ENCODE measurements around the gene OR2T5.
"Not testable (repeated sequence)": the region's sequence is repeated elsewhere in the genome, so short reads cannot be mapped to it uniquely, and the experiment has no call there.

Gene OR2T5, protein sequence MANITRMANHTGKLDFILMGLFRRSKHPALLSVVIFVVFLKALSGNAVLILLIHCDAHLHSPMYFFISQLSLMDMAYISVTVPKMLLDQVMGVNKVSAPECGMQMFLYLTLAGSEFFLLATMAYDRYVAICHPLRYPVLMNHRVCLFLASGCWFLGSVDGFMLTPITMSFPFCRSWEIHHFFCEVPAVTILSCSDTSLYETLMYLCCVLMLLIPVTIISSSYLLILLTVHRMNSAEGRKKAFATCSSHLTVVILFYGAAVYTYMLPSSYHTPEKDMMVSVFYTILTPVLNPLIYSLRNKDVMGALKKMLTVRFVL

GRCh38 chr1:248488289-248488688 is at the start of gene OR2T5:
Gene OR2T5, plus strand, starts transcription at chr1:248488589. Its CDS starts 0 bp downstream, at chr1:248488589.
- not testable (repeated sequence) for DNase-seq

- not testable (repeated sequence) for DNase-seq
These were observed 49.7 kb upstream of the OR2T5 start for GRCh38 chr1:248438668-248439067.

DNA sequence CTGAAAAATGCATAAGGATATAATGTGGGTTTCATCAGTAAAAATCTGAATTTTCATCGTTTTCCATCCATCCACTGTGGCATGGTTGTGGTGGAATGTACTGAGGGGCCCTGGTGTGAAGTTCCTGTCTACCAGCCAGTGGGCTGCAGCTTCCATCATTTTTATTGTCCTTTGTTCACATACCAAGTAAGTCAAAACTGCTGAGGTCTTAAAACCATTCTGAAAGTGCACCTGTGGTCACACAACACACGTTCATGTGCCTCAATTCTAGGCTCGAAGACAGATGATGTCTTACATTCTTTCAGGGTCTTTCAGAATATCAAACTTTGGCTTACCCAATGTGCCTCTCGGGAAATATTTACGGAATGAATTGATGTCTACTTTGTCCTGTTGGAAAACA is 49.1 kb upstream of the OR2T5 start:
- DNase-seq, result not testable (repeated sequence)

DNA sequence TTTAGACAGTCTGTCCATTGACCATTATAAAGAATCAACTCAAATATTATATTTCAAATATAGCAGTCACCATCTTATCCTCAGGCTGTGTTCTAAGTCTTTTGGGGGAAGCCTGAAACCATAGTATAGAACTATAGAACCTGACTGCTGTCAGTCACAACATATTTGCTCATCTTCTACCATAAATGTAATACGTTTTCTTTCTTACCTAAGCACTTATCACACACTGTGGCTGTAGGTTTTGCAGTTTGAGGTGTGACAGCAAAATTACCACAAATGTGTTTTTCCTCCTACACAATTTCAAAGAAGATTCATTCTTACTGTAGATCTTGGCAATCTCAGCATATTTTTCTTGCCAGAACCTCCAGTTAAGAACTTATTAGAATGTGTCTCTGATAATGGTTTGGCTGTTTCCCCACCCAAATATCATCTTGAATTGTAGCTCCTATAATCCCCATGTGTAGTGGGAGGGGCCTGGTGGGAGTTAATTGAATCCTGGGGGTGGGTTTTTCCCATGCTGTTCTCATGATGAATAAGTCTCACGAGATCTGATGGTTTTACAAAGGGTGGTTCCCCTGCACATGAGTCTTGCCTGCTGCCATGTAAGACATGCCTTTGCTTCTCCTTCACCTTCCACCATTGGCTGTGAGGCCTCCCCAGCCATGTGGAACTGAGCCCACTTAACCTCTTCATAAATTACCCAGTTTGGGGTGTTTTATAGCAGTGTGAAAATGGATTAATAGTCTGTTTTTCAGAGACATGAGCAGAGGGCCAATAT is 45.7 kb upstream of the OR2T5 start:
- DNase-seq, result not testable (repeated sequence)

DNA sequence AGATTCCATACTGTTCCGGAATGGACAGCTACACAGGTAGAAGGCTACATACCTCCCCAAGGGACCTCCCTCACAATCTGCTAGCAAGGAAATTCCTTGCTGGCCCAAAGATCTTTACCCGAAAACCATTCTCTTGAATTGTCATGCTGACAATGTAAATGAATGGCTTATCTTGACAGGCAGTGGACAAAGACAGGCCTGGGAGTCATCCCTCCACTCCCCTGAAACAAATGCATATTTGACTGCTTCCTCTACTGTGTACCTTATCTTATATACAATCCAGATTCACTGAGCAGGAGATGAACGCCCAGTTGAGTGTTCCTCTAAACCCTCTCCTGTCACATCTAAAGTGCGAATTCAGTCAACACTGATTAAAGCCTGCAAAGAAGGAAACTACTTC is 43.8 kb upstream of the OR2T5 start:
- not testable (repeated sequence) for DNase-seq

DNA sequence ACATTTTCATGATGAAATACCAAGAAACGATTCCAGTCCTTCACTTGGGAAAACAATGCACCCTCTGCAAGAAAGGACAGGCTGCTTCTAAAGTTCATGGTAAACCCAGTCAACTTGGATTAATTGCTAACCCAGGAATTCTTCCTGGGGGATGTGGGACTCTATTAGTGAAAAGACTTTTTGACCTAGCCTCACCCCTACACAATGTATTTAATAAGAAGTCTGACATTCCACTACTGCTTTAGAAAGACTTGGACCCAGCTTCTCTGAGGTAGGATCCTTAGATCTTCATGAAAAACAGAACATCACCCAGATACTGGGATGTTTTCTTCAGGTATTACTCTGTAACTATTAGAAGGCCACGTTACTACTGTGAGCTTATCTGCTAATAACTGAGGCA is 43.0 kb upstream of the OR2T5 start, which contains the start of gene OR2T2:
TSS of gene OR2T2 (plus strand) at position 239 of the 400 bp plus-strand sequence. CDS start 7,161 bp downstream, outside the sequence.
- not testable (repeated sequence) for DNase-seq

- DNase-seq, result not testable (repeated sequence)
These were observed 39.8 kb upstream of the OR2T5 start for GRCh38 chr1:248448409-248449074.

GRCh38 chr1:248449821-248450465 is 38.4 kb upstream of the OR2T5 start:
- DNase-seq, result not testable (repeated sequence)

DNA sequence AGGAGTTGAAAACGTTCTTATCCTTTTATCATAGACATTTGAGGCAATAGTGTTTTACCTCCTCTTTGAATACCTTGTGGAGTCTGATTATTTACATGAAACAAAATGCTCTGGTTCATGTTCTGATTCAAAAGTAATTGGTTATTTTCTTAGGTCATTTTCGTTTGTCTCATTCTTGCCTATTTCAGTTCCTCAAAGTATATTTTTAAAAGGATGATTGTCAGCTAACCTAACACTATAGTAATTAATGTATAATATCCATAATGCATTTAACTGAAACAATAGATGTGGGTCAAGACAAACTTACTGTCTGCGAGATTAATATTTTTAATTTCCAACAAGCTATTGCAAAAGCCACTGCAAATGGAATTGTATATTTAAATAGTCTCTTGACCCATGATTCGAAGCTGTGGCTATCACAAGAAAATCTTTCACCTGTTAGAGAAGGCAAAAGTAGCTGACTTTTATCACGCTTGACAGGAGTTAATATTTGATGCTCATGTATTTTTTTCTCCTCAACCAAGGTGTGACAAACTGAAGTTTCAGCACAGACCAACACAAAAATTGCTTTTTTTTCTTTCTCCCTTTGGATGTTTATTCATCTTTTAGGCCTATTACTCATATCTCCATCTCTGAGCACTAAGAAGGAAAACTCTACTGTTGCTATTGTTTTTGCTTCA is 37.8 kb upstream of the OR2T5 start:
- DNase-seq, result not testable (repeated sequence)

GRCh38 chr1:248453619-248454018 is 34.8 kb upstream of the OR2T5 start:
- DNase-seq, result not testable (repeated sequence)

GRCh38 chr1:248455045-248455444 is 33.3 kb upstream of the OR2T5 start:
- DNase-seq, result not testable (repeated sequence)

DNA sequence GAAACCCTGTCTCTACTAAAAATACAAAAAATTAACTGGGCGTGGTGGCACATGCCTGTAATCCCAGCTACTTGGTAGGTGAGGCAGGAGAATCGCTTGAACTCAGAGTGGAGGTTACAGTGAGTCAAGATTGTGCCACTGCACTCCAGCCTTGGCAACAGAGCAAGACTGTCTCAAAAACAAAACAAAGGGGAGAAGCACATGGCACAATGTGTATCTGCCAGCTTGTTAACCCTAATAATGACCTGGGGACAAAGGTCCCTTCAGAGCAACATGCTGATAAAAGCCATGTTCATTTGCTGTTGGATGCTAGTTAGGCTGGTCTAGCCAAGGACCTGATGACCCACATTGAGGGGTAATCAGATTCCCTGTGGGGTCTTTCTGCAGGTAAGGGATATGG is 31.8 kb upstream of the OR2T5 start:
- not testable (repeated sequence) for DNase-seq

DNA sequence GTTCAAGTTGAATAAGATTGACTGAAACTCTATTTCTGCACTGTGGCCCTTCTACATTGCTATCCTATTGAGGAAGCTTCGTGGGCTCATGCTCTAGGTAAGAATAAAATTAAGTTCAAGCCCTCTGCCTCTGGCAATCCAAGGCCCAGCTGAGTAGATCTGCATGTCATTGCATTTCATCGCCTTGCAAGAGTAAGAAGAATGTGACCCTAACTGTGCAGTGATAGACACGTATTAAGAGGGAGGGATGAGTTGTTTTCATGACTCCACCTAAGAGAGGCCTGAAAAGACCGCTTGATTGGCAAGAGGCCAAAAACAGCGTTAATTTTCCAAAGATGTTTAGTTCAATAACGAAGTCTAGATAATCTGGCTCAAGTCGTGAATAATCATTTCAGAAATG is 29.3 kb upstream of the OR2T5 start:
- not testable (repeated sequence) for DNase-seq

DNA sequence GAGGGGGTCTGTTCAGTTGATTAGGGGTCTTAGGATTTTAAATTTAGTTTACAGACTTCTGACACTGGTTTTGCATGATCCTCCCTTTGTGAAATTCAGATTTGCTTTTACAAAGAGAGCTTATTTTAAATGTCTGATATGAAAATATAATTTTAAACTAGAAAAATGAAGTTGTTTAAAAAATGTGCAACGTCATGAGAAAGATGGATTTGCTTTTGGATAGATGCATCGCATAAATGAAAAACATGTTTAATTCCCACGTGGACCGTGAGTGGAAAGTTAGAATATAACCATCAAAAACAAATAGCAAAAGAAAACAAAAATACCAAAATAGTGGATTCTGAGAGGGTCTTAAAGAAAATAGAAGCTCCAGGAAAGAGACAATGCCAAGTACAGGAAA is 17.2 kb upstream of the OR2T5 start:
- no peak for DNase-seq

GRCh38 chr1:248472111-248472510 is 16.3 kb upstream of the OR2T5 start:
- DNase-seq, result not testable (repeated sequence)

DNA sequence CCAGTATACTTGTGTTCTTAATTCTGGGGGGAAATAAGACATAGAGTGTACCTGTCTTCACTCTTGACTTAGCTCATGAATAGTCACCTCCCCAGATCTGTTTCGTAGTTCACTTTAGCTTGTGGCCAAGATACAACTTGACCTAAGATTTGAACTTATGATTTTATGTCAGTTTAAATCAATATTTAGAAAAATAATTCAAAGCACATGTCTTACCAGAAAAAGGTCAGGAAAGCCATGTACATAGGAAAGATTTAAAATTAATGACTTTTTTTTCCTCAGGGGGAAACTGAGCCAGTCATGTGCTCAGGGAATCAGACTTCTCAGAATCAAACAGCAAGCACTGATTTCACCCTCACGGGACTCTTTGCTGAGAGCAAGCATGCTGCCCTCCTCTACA is 15.3 kb upstream of the OR2T5 start, which contains the start of gene OR2T3:
TSS of gene OR2T3 (plus strand) at position 301 of the 400 bp plus-strand sequence. CDS start at position 301, 0 bp downstream.
- not testable (repeated sequence) for DNase-seq

GRCh38 chr1:248475660-248476059 is 12.7 kb upstream of the OR2T5 start:
- not testable (repeated sequence) for DNase-seq

DNA sequence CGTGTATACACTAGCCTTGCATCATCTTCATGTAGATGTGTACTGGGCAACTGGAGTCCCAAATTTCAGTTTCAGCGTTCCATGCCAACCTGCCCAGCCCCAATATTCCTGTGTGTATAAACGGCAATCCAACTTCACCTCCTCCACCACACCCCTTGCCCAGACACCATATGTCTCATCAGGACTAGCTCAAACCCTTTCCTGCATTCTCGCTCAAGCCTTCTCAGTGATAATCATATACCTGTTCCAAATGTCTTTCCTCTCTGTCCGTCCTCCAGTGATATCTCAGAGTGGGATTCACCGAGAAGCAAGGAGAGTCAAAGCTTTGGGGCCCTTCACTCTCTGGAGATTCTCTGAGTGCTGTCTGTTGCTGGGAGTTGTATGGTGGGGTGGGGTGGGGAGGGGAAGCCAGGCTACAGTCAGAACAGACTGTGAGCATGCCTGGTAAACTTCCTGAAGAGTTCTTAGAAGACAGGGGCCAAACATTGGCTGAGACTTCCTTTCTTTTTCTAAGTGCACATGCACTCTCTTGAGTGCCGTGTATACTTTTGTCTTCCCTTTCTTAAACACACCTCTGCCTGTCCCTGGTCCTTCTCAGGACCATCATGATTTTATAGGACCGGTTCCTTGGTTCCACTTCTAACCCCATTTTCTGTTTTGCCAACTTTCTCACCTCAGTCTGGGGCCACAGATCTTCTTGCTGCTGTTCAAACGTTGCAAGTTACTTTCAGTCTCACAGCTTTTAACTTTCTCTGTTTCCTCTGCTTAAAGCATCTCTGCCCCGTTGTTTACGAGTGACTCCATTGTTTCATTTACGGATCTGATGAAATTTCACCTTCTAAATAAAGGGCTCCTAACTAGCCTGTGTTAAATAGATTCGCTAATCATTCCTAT is 6.5 kb upstream of the OR2T5 start:
- not testable (repeated sequence) for DNase-seq

DNA sequence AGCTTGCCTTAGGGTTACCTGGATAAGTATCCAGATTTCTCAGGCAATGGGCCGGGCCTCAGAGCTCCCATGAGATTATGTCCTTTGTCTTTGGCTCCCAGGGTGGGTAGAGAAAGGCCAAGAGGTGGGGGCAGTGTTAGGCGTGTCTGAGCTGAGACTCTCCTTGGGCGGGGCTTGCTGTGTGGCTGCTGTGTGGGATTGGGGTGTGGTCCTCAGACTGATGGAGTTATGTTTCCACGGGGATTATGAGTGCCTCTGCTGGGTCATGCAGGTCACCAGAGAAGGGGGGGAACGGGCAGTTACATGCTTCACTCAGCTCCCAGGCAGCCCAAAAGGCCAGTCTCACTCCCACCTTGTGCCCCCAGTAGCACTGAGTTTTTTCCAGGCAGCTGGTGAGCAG is 8.3 kb downstream of the OR2T5 start:
- not testable (repeated sequence) for DNase-seq

DNA sequence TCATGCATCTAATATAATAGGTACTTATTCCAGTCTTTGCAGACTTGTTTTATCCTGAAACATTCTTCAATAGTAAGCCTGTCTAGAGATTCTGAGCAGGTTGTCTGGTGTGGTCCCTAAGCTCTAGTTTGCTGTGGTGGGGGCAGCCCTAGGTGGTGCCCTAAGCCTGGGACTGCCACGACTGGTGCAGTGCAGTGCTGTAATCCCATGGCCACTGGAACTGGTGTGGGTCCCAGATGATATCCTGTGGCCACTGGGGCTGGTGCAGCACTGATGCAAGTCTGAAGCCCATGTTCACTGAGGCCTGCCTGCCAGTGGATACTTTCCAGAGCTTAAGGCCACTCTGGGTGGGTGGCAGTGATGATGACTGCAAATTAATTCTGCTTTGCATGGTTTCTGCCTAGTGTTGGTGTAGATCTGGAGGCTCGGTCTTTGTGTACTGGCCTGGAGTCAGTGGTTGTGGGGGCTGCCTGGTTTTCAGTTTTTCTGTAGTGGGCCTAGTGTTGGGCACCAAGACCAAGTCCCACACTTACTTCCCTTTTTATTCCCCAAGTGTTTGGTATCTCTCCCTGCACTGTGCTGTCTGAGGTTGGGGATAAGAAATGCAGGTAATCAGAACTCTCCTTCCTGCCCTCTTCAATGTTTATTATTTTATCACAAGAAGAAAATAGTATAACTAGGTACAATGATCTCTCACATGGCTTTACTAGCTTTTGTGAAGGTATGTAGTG is 12.1 kb downstream of the OR2T5 start:
- DNase-seq, result not testable (repeated sequence)
